ENCODE results near the gene GOLGA7B.
A peak's percentile ranks its signal among the peaks of the same experiment; 100 is the strongest.

Gene GOLGA7B

DNA sequence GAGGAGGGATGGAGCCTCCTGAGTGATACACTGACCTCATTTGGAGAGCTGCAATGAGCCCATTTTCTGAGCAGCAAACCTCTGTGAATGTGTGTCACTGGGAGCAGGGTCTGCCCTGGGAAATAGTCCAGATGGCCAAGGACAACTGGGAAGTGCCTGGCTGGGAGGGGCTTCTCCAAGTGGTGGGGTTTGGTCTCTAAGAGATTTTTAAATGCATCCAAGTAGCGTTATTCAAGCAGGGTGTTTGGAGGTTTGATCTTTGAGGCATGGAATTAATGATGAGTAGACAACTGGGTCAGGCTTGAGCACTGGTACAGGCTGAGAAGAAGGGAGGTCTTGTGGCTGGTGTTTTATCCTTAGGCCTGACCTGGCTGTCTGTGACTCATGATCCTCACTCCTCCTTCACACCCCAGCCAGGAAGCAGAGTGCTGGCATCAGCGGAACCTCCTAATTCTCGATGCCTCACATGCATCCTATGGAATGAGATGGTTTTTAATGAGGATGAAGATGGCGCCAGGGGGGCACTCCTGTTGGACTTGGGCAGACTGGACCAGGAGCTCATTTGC, 3.3 kb downstream of the GOLGA7B start:
- H3K4me3 ChIP-seq (replicated peaks; ENCODE audit: low read depth, low read length): no peak overlapping the region
- TF ChIP-seq, protein P1, sequence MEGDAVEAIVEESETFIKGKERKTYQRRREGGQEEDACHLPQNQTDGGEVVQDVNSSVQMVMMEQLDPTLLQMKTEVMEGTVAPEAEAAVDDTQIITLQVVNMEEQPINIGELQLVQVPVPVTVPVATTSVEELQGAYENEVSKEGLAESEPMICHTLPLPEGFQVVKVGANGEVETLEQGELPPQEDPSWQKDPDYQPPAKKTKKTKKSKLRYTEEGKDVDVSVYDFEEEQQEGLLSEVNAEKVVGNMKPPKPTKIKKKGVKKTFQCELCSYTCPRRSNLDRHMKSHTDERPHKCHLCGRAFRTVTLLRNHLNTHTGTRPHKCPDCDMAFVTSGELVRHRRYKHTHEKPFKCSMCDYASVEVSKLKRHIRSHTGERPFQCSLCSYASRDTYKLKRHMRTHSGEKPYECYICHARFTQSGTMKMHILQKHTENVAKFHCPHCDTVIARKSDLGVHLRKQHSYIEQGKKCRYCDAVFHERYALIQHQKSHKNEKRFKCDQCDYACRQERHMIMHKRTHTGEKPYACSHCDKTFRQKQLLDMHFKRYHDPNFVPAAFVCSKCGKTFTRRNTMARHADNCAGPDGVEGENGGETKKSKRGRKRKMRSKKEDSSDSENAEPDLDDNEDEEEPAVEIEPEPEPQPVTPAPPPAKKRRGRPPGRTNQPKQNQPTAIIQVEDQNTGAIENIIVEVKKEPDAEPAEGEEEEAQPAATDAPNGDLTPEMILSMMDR (IDR thresholded peaks at IDR 0.05; ENCODE audit: low read depth, low read length, missing control alignments): no peak
- DNase-seq (ENCODE audit: extremely low read depth, low read depth): no peak

DNA sequence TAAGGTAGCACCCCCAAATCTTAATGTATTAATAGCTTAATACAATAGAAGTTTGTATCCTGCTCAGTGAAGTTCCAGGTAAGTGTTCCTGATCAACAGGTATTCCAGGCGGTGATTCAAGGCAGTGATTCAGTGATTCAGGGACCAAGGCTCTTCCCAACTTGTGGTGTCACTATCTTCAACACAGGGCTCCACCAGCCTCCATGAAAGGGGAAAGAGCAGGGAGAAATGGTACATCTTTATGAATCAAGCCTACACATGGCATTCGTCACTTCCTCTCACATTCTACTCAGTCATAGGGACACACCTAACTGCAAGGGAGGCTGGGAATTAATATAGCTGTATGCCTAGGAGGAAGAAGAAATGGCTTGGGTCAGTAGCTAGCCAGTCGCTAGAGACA, 5.1 kb downstream of the GOLGA7B start:
- DNase-seq (ENCODE audit: extremely low read depth, low read depth): no peak
- H3K4me3 ChIP-seq (replicated peaks; ENCODE audit: low read depth, low read length): no peak overlapping the region
- TF ChIP-seq, protein P1 (IDR thresholded peaks at IDR 0.05; ENCODE audit: low read depth, low read length, missing control alignments): no peak

DNA sequence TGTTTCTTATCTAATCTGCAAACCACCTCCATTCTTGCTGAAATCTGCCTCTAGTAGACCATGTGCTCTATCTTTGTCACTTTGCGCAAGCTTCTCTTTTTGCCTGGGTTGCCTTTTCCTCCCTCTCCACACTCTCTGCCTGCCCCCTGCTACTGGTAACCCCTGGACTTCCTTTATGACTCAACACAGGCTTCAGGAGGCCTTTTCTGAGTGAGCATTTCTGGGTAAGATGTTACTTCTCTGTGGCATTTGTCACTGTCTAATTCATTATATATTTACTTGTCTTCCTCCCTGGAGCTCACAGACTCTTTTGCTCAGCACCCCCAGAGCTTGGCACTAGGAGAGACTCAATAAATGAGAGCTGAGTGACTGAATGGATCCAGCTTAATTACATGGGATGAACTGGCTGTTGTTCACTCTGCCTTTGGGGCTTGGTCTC, 8.4 kb downstream of the GOLGA7B start:
- no peak overlapping the region for H3K4me3 ChIP-seq (replicated peaks; ENCODE audit: low read depth, low read length)
- DNase-seq (ENCODE audit: extremely low read depth, low read depth): no peak
- TF ChIP-seq, protein P1 (IDR thresholded peaks at IDR 0.05; ENCODE audit: low read depth, low read length, missing control alignments): no peak

DNA sequence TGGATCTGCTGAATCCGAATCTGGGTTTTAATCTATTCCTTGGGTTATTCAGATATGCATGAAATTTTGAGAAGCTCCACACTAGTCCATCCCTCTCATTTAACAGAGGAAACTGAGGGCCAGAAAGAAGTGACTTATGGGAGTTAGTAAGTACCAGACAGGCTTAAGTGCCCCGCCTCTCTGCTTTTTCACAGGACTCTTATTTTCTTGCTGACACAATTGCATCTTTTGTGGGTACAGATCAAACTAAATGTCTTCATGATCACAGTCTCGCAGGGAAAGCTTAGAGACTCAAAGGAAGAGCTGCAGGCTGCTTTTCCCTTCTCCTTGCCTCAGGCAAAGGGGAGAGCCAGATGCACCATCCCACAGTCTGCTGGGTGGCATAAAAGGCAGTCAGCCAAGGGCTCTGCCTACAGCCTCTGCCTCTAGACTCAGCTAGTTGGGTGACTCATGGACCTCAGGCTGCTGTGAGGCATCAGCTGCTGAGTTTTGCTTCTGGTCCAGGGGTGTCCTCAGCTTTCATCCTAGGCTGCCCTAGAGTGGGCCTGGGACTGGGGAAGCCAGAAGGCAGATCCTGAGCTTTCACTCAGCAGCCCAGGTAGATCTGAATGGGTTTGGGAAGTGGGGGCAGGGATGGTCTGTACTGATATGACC, 11.6 kb downstream of the GOLGA7B start:
- no peak overlapping the region for H3K4me3 ChIP-seq (replicated peaks; ENCODE audit: low read depth, low read length)
- peak; percentile 21 for DNase-seq (ENCODE audit: extremely low read depth, low read depth)
- TF ChIP-seq, protein P1 (IDR thresholded peaks at IDR 0.05; ENCODE audit: low read depth, low read length, missing control alignments): no peak

DNA sequence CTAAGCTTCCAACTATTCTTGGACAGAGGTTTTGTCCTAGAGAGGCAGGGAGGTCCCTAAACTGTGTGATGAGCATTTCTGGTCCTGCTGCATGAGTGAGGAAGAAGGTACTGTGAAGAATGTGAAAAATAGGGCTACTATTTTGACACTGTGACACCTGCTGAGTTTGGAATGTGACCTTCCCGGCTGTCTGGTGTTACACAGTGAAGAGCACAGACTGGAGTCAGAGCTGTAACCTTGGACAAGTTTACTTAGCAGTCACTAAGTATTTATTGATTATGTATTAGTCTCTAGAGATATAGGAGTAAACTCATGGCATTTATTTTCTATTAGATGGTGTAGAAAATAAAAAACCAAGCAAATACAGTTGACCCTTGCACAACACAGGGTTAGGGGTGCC, 12.3 kb downstream of the GOLGA7B start:
- no peak overlapping the region for H3K4me3 ChIP-seq (replicated peaks; ENCODE audit: low read depth, low read length)
- TF ChIP-seq, protein P1 (IDR thresholded peaks at IDR 0.05; ENCODE audit: low read depth, low read length, missing control alignments): no peak
- DNase-seq (ENCODE audit: extremely low read depth, low read depth): no peak

DNA sequence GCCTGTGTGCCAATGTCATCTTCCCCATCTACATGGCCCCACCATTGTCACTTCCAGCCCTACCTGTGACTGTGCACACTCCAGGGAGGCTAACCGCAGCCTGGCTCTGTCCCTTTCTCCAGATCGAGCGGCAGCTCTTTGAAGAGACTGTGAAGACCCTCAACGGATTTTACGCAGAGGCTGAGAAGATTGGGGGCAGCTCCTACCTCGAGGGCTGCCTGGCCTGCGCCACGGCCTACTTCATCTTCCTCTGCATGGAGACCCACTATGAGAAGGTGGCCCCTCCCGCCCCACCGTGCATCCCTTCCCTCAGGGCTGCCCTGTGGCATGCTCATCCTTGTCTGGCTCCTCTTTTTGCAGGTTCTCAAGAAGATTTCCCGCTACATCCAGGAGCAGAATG, 14.2 kb downstream of the GOLGA7B start:
- TF ChIP-seq, protein P1 (IDR thresholded peaks at IDR 0.05; ENCODE audit: low read depth, low read length, missing control alignments): no peak
- DNase-seq (ENCODE audit: extremely low read depth, low read depth): no peak
- H3K4me3 ChIP-seq (replicated peaks; ENCODE audit: low read depth, low read length): no peak overlapping the region
